Neural cell (in vitro differentiated cells): ENCODE results near the gene CEACAM19. TPM values are rescaled to one million over a fixed set of nuclear protein-coding genes. Genes with fewer than 3 reads are reported as not detected.

Experiments
- H2AFZ ChIP-seq: fragments of 200-600, 300-800 bp; sonication (generic), shearing (Covaris generic); 2 replicates; pipeline ENCODE4 v1.6.0; 2014; ENCODE audit warnings: low read depth, mild to moderate bottlenecking, antibody characterized with exemption, low read length, moderate library complexity
- H3F3A ChIP-seq: fragments of 200-600 bp; shearing (Covaris generic); 2 replicates; pipeline ENCODE4 v1.6.1; 2016; ENCODE audit warnings: mild to moderate bottlenecking, moderate library complexity, mixed read lengths, antibody characterized with exemption, low read length; ENCODE audit not compliant: insufficient read depth, poor library complexity, severe bottlenecking
- H3K27ac ChIP-seq: fragments of 200-600, 300-800 bp; sonication (generic), shearing (Covaris generic); 2 replicates; pipeline ENCODE4 v1.5.1; 2014; ENCODE audit warnings: mild to moderate bottlenecking, low read length, moderate library complexity
- H3K27me3 ChIP-seq: fragments of 300-800, 200-600 bp; sonication (generic), shearing (Covaris generic); 2 replicates; pipeline ENCODE4 v1.6.0; 2014; ENCODE audit warnings: mild to moderate bottlenecking, low read depth, low read length, moderate library complexity; ENCODE audit not compliant: insufficient read depth
- H3K36me3 ChIP-seq: fragments of 300-800, 200-600 bp; sonication (generic), shearing (Covaris generic); 2 replicates; pipeline ENCODE4 v1.5.1; 2014; ENCODE audit warnings: mild to moderate bottlenecking, antibody characterized with exemption, low read length, moderate library complexity; ENCODE audit not compliant: insufficient read depth
- H3K4me2 ChIP-seq: fragments of 300-800, 200-600 bp; sonication (generic), shearing (Covaris generic); 2 replicates; pipeline ENCODE4 v1.6.0; 2014; ENCODE audit warnings: mild to moderate bottlenecking, low read length
- H3K4me3 ChIP-seq: fragments of 300-800, 200-600 bp; sonication (generic), shearing (Covaris generic); 2 replicates; pipeline ENCODE4 v1.5.1; 2014; ENCODE audit warnings: mild to moderate bottlenecking, low read length, moderate library complexity
- H3K79me2 ChIP-seq: fragments of 200-600 bp; shearing (Covaris generic); replicated peaks from 2 replicates; pipeline ENCODE4 v1.6.0; 2014; ENCODE audit warnings: mild to moderate bottlenecking, low read length, moderate library complexity; ENCODE audit not compliant: insufficient read depth
- H3K9ac ChIP-seq: fragments of 300-800, 200-600 bp; sonication (generic), shearing (Covaris generic); 2 replicates; pipeline ENCODE4 v1.6.1; 2016; ENCODE audit warnings: mild to moderate bottlenecking, low read length, mixed read lengths
- H3K9me2 ChIP-seq: fragments of 200-600 bp; shearing (Covaris generic); 2 replicates; pipeline ENCODE4 v1.6.1; 2016; ENCODE audit warnings: mild to moderate bottlenecking, low read length, mixed read lengths; ENCODE audit not compliant: insufficient read depth
- H3K9me3 ChIP-seq: fragments of 200-600, 300-800 bp; sonication (generic), shearing (Covaris generic); 2 replicates; pipeline ENCODE4 v1.6.1; 2016; ENCODE audit warnings: mild to moderate bottlenecking, mixed run types, low read length, moderate library complexity, mixed read lengths
- H4K20me1 ChIP-seq: fragments of 200-600 bp; shearing (Covaris generic); 2 replicates; pipeline ENCODE4 v1.6.1; 2016; ENCODE audit warnings: mild to moderate bottlenecking, mixed run types; ENCODE audit not compliant: insufficient read depth
- EP300 ChIP-seq: fragments of 450-650 bp; conservative IDR thresholded peaks from 2 replicates; pipeline ENCODE4 v1.6.1; 2014; ENCODE audit warnings: antibody characterized with exemption, mild to moderate bottlenecking, moderate library complexity; ENCODE audit not compliant: poor library complexity, severe bottlenecking
- EZH2 ChIP-seq: fragments of 200-600, 300-800 bp; shearing (Covaris generic), sonication (generic); IDR thresholded peaks from 2 replicates; pipeline ENCODE4 v1.6.1; 2014; ENCODE audit warnings: antibody characterized with exemption, low read length, borderline replicate concordance, mild to moderate bottlenecking; ENCODE audit not compliant: insufficient read depth, poor library complexity, severe bottlenecking
- MXI1 ChIP-seq: fragments of 450-650 bp; conservative IDR thresholded peaks from 2 replicates; pipeline ENCODE4 v1.6.1; 2014; ENCODE audit warnings: antibody characterized with exemption, mild to moderate bottlenecking; ENCODE audit not compliant: poor library complexity, severe bottlenecking
- POLR2AphosphoS5 ChIP-seq: IDR thresholded peaks from 2 replicates; pipeline ENCODE4 v1.6.1; 2012
- RAD21 ChIP-seq: fragments of 450-650 bp; conservative IDR thresholded peaks from 2 replicates; pipeline ENCODE4 v1.6.1; 2014; ENCODE audit warnings: antibody characterized with exemption, mild to moderate bottlenecking, moderate library complexity
- SMC3 ChIP-seq: fragments of 450-650 bp; conservative IDR thresholded peaks from 2 replicates; pipeline ENCODE4 v1.6.1; 2014; ENCODE audit warnings: antibody characterized with exemption, mild to moderate bottlenecking, moderate library complexity; ENCODE audit not compliant: poor library complexity
- TAF1 ChIP-seq: IDR thresholded peaks from 2 replicates; pipeline ENCODE4 v1.6.1; 2012; ENCODE audit warnings: low read depth
- polyA plus RNA-seq: library from polyadenylated mRNA; depleted of rRNA; stranded (reverse); fragments of >200 nt; gene quantifications from 2 replicates; pipeline ENCODE4 v1.2.3, GENCODE V29; 2014
- TF ChIP-seq, protein P1 (sequence below): fragments of 450-650 bp; IDR thresholded peaks from 2 replicates; pipeline ENCODE4 v1.5.1; 2014; ENCODE audit warnings: antibody characterized with exemption, mild to moderate bottlenecking, moderate library complexity; ENCODE audit not compliant: poor library complexity, severe bottlenecking
- TF ChIP-seq, protein P2 (sequence below): IDR thresholded peaks from 2 replicates; pipeline ENCODE4 v1.6.1; 2012; ENCODE audit warnings: borderline replicate concordance

CEACAM19 gene
- polyA plus RNA-seq, 1 donor from 2014 or later = 1.9 TPM

DNA sequence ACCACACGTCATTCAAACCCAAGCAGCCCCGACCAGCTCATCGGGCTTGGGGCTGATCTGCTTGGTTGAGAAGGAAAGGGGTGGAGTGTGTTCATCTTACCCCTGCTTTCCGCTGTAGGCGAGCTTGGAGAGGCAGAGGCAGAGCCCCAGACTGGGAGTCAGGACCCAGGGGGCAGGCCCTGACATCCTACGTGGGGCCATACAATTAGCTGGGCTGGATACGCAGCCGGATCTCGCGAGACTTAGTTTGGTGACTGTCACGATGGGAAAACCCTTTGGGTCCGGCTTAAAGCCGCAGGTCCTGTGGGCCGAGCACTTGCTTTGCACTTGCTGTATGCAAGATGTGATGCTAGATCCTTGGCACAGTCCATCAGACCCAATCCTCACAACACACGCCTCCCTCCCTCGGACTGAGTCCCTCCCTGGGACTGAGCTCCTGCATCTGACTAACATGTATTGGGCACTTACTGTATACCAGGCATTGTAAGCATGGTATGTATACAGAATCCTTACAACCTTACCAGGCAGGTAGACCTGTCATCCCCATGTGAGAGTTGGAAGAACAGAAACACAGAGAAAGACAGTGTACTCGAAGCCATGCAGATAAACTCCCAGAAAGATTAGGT lies 31.4 kb downstream of the CEACAM19 start:
- H3K27ac ChIP-seq = no peak overlapping the region
- no peaks in the 10 kb centered on the region for H3K36me3 ChIP-seq
- no peak overlapping the region for H3K9ac ChIP-seq
- no peaks in the 10 kb centered on the region for H4K20me1 ChIP-seq
- no peak overlapping the region for H3K4me2 ChIP-seq
- H2AFZ ChIP-seq = no peak overlapping the region
- no peak for TF ChIP-seq SMC3
- no peak for TF ChIP-seq POLR2AphosphoS5
- TF ChIP-seq TAF1 = no peak
- TF ChIP-seq MXI1 = no peak
- TF ChIP-seq EP300 = no peak
- TF ChIP-seq RAD21 = no peak
- no peak for TF ChIP-seq EZH2
- TF ChIP-seq, protein P1, sequence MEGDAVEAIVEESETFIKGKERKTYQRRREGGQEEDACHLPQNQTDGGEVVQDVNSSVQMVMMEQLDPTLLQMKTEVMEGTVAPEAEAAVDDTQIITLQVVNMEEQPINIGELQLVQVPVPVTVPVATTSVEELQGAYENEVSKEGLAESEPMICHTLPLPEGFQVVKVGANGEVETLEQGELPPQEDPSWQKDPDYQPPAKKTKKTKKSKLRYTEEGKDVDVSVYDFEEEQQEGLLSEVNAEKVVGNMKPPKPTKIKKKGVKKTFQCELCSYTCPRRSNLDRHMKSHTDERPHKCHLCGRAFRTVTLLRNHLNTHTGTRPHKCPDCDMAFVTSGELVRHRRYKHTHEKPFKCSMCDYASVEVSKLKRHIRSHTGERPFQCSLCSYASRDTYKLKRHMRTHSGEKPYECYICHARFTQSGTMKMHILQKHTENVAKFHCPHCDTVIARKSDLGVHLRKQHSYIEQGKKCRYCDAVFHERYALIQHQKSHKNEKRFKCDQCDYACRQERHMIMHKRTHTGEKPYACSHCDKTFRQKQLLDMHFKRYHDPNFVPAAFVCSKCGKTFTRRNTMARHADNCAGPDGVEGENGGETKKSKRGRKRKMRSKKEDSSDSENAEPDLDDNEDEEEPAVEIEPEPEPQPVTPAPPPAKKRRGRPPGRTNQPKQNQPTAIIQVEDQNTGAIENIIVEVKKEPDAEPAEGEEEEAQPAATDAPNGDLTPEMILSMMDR = no peak
- H3F3A ChIP-seq = no peaks in the 10 kb centered on the region
- H3K27me3 ChIP-seq = no peaks in the 10 kb centered on the region
- H3K9me3 ChIP-seq = no peaks in the 10 kb centered on the region
- no peaks in the 10 kb centered on the region for H3K79me2 ChIP-seq
- H3K4me3 ChIP-seq = no peak overlapping the region
- no peaks in the 10 kb centered on the region for H3K9me2 ChIP-seq

DNA sequence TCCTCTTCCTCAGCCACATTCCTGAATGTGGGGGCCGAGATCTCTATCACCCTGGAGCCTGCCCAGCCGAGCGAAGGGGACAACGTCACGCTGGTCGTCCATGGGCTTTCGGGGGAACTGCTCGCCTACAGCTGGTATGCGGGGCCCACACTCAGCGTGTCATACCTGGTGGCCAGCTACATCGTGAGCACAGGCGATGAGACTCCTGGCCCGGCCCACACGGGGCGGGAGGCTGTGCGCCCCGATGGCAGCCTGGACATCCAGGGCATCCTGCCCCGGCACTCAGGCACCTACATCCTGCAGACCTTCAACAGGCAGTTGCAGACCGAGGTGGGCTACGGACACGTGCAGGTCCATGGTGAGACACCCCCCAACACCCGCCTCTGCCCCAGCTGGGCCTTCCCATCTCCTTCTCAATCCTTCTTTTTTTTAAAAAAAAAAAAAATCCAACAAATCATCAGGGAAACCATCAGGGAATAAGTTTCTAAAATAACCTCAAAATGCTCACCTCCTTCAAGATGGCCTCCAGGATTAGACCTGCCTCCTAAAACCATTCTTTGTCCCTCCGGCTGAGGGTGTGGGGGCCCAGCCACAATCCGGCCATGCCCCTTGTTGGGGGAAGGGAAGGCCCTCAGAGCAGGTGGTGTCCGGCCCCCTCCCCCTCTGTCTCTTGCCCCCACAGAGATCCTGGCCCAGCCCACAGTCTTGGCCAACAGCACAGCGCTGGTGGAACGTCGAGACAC lies 32.2 kb downstream of the CEACAM19 start:
- Histone ChIP-seq H2AFZ (no peak overlapping the region), H3K79me2 (no peaks in the 10 kb centered on the region)
- TF ChIP-seq MXI1 (no peak), POLR2AphosphoS5 (no peak), TAF1 (no peak), EP300 (no peak), RAD21 (no peak), SMC3 (no peak)
- TF ChIP-seq, protein P1 = no peak
- TF ChIP-seq, protein P2, sequence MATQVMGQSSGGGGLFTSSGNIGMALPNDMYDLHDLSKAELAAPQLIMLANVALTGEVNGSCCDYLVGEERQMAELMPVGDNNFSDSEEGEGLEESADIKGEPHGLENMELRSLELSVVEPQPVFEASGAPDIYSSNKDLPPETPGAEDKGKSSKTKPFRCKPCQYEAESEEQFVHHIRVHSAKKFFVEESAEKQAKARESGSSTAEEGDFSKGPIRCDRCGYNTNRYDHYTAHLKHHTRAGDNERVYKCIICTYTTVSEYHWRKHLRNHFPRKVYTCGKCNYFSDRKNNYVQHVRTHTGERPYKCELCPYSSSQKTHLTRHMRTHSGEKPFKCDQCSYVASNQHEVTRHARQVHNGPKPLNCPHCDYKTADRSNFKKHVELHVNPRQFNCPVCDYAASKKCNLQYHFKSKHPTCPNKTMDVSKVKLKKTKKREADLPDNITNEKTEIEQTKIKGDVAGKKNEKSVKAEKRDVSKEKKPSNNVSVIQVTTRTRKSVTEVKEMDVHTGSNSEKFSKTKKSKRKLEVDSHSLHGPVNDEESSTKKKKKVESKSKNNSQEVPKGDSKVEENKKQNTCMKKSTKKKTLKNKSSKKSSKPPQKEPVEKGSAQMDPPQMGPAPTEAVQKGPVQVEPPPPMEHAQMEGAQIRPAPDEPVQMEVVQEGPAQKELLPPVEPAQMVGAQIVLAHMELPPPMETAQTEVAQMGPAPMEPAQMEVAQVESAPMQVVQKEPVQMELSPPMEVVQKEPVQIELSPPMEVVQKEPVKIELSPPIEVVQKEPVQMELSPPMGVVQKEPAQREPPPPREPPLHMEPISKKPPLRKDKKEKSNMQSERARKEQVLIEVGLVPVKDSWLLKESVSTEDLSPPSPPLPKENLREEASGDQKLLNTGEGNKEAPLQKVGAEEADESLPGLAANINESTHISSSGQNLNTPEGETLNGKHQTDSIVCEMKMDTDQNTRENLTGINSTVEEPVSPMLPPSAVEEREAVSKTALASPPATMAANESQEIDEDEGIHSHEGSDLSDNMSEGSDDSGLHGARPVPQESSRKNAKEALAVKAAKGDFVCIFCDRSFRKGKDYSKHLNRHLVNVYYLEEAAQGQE = no peak

More for the DNA sequence above, 32.2 kb downstream of the CEACAM19 start:
- Histone ChIP-seq H3K4me3 (no peak overlapping the region), H3K36me3 (no peaks in the 10 kb centered on the region), H3F3A (no peaks in the 10 kb centered on the region), H3K4me2 (no peak overlapping the region), H3K9ac (no peak overlapping the region), H3K27me3 (no peaks in the 10 kb centered on the region), H3K9me2 (no peaks in the 10 kb centered on the region), H3K9me3 (no peaks in the 10 kb centered on the region), H4K20me1 (no peaks in the 10 kb centered on the region), H3K27ac (no peak overlapping the region)
